PC-3 (cell line): Measurements from ENCODE around the gene SELP. TPM values are rescaled to one million over a fixed set of nuclear protein-coding genes. Genes with fewer than 3 reads are reported as not detected.

Experiments
- ATAC-seq: fragments of 200-7000 bp; cut with Tn5 transposase; 2 replicates; pipeline ENCODE4 v1.9.1; 2020; ENCODE audit warnings: mild to moderate bottlenecking, moderate library complexity
- BruUV-seq: library from RNA; stranded (reverse); fragments of 400-500 nt; replicated peaks from 2 replicates; lab custom pipeline; 2021; lab: Mats Ljungman, UMichigan
- CTCF ChIA-PET: fragments of 300-600 bp; sonication (Branson Sonifier 250); formaldehyde crosslinking; loops from one replicate; lab custom pipeline; 2022; ENCODE audit warnings: antibody characterized with exemption; lab: Charles Lee
- POLR2A ChIA-PET: fragments of 300-600 bp; sonication (Branson Sonifier 250); formaldehyde crosslinking; loops from one replicate; lab custom pipeline; 2022; ENCODE audit warnings: antibody characterized with exemption; ENCODE audit not compliant: unreplicated experiment; lab: Charles Lee
- DNase-seq: peaks from one replicate; pipeline ENCODE4 v3.0.0-alpha.2; 2015
- H2AFZ ChIP-seq: fragments of 300-600 bp; sonication (generic); 2 replicates; pipeline ENCODE4 v1.6.0; 2016; ENCODE audit warnings: antibody characterized with exemption, low read length
- H3F3A ChIP-seq: fragments of 300-600 bp; sonication (generic); one replicate; pipeline ENCODE4 v1.6.0; 2017; ENCODE audit warnings: antibody characterized with exemption, low read length, control low read depth, mild to moderate bottlenecking; ENCODE audit not compliant: unreplicated experiment
- H3K27ac ChIP-seq: fragments of 300-600 bp; sonication (generic); 2 replicates; pipeline ENCODE4 v1.5.1; 2016; ENCODE audit warnings: mild to moderate bottlenecking, low read length
- H3K27me3 ChIP-seq: fragments of 300-600 bp; sonication (generic); 2 replicates; pipeline ENCODE4 v1.6.1; 2016; ENCODE audit warnings: low read length, mixed read lengths
- H3K36me3 ChIP-seq: fragments of 300-600 bp; sonication (generic); 2 replicates; pipeline ENCODE4 v1.6.1; 2016; ENCODE audit warnings: low read depth, mixed run types, low read length, mixed read lengths
- H3K4me1 ChIP-seq: fragments of 300-600 bp; sonication (generic); 2 replicates; pipeline ENCODE4 v1.5.1; 2016; ENCODE audit warnings: low read length; ENCODE audit not compliant: insufficient read depth
- H3K4me2 ChIP-seq: fragments of 300-600 bp; sonication (generic); 2 replicates; pipeline ENCODE4 v1.6.0; 2016; ENCODE audit warnings: low read length
- H3K4me3 ChIP-seq: fragments of 300-600 bp; sonication (generic); 2 replicates; pipeline ENCODE4 v1.5.1; 2016; ENCODE audit warnings: mild to moderate bottlenecking, low read length, mixed read lengths
- H3K79me2 ChIP-seq: fragments of 300-600 bp; sonication (generic); 2 replicates; pipeline ENCODE4 v1.6.1; 2017; ENCODE audit warnings: low read length, mixed read lengths
- H3K9ac ChIP-seq: fragments of 300-600 bp; sonication (generic); 2 replicates; pipeline ENCODE4 v1.6.0; 2016; ENCODE audit warnings: mild to moderate bottlenecking, low read length
- H3K9me2 ChIP-seq: fragments of 300-600 bp; sonication (generic); replicated peaks from 2 replicates; pipeline ENCODE4 v1.6.1; 2016; ENCODE audit warnings: mixed run types, low read length, mixed read lengths
- H3K9me3 ChIP-seq: fragments of 300-600 bp; sonication (generic); 2 replicates; pipeline ENCODE4 v1.6.1; 2016; ENCODE audit warnings: low read length, mixed read lengths
- H4K20me1 ChIP-seq: fragments of 300-600 bp; sonication (generic); 2 replicates; pipeline ENCODE4 v1.6.1; 2016; ENCODE audit warnings: low read length, mixed read lengths
- CTCF ChIP-seq: fragments of 300-600 bp; sonication (generic); conservative IDR thresholded peaks from 2 replicates; pipeline ENCODE4 v1.5.1; 2017; ENCODE audit warnings: antibody characterized with exemption, low read depth, mild to moderate bottlenecking, low read length
- EZH2 ChIP-seq: fragments of 300-600 bp; sonication (generic); IDR thresholded peaks from one replicate; pipeline ENCODE4 v1.6.1; 2017; ENCODE audit warnings: antibody characterized with exemption, mild to moderate bottlenecking, low read length; ENCODE audit not compliant: unreplicated experiment
- EZH2phosphoT487 ChIP-seq: fragments of 300-600 bp; sonication (generic); IDR thresholded peaks from 2 replicates; pipeline ENCODE4 v1.6.1; 2018; ENCODE audit warnings: mild to moderate bottlenecking, antibody characterized with exemption, low read length, borderline replicate concordance
- intact Hi-C: fragments of 100-400 bp; cut with micrococcal nuclease; formaldehyde crosslinking; loops from 2 replicates; pipeline ENCODE4 v1.9.0; 2023
- total RNA-seq: library from RNA; depleted of rRNA; stranded (reverse); fragments of >200 nt; gene quantifications from 2 replicates; pipeline ENCODE4 v1.2.3, GENCODE V29; 2014

The SELP gene
- total RNA-seq, 1 experiment from 2014 or later: not detected

- ChIA-PET CTCF (no interaction called here), POLR2A (no interaction called here)
- Histone ChIP-seq H3K79me2 (no peaks in the 10 kb centered on the region), H3K27me3 (peaks cover 16% of the 10 kb centered on the region; the same call in 1 of the 2 replicates), H3K27ac (no peak overlapping the region), H3K4me3 (no peak overlapping the region), H3K4me1 (no peaks in the 10 kb centered on the region), H3K4me2 (no peak overlapping the region), H3K9me2 (no peaks in the 10 kb centered on the region), H3K9ac (no peak overlapping the region), H2AFZ (no peak overlapping the region), H3F3A (no peaks in the 10 kb centered on the region), H3K9me3 (no peaks in the 10 kb centered on the region), H4K20me1 (no peaks in the 10 kb centered on the region), H3K36me3 (no peaks in the 10 kb centered on the region)
- no TSS peak for BruUV-seq
- ATAC-seq (no peak), DNase-seq (no peak)
- TF ChIP-seq EZH2phosphoT487 (no peak), CTCF (no peak), EZH2 (no peak)
- intact Hi-C loops: no loop called here
Measured at GRCh38 chr1:169650551-169650950, 20.6 kb upstream of the SELP start.

GRCh38 chr1:169648709-169649108 lies 18.8 kb upstream of the SELP start:
- DNase-seq (no peak), ATAC-seq (no peak)
- Histone ChIP-seq H3K4me3 (no peak overlapping the region), H3K9me3 (no peaks in the 10 kb centered on the region), H3K9me2 (no peaks in the 10 kb centered on the region), H3K79me2 (no peaks in the 10 kb centered on the region), H3K9ac (no peak overlapping the region), H3K27me3 (peaks cover 16% of the 10 kb centered on the region; the same call in 1 of the 2 replicates), H2AFZ (no peak overlapping the region), H4K20me1 (no peaks in the 10 kb centered on the region), H3K4me1 (no peaks in the 10 kb centered on the region), H3F3A (no peaks in the 10 kb centered on the region), H3K36me3 (no peaks in the 10 kb centered on the region), H3K4me2 (no peak overlapping the region), H3K27ac (no peak overlapping the region)
- intact Hi-C loops: no loop called here
- ChIA-PET CTCF (no interaction called here), POLR2A (no interaction called here)
- BruUV-seq: no TSS peak
- TF ChIP-seq CTCF (no peak), EZH2 (no peak), EZH2phosphoT487 (no peak)

- no peaks in the 10 kb centered on the region for H3K4me1 ChIP-seq
- BruUV-seq: no TSS peak
- no peak overlapping the region for H3K9ac ChIP-seq
- H3K36me3 ChIP-seq: no peaks in the 10 kb centered on the region
- H3K79me2 ChIP-seq: no peaks in the 10 kb centered on the region
- TF ChIP-seq EZH2 (no peak), EZH2phosphoT487 (no peak), CTCF (no peak)
- H3K4me2 ChIP-seq: no peak overlapping the region
- no peaks in the 10 kb centered on the region for H3F3A ChIP-seq
- H2AFZ ChIP-seq: no peak overlapping the region
- peaks cover 16% of the 10 kb centered on the region; the same call in 1 of the 2 replicates for H3K27me3 ChIP-seq
- DNase-seq: no peak
- H4K20me1 ChIP-seq: no peaks in the 10 kb centered on the region
- no peak for ATAC-seq
- no peak overlapping the region for H3K27ac ChIP-seq
- CTCF ChIA-PET: no interaction called here
- H3K9me2 ChIP-seq: no peaks in the 10 kb centered on the region
- intact Hi-C loops: no loop called here
- POLR2A ChIA-PET: no interaction called here
- no peak overlapping the region for H3K4me3 ChIP-seq
- H3K9me3 ChIP-seq: no peaks in the 10 kb centered on the region
Measured at GRCh38 chr1:169648187-169648586, 18.3 kb upstream of the SELP start.
